Effector memory CD4-positive, alpha-beta T cell (primary cell): ENCODE measurements around the gene FANCE.

ENCODE experiments used
- DNase-seq, 3 donors: peaks; one replicate each; pipeline ENCODE4 v3.0.0-alpha.2; 2020
- H3K27ac ChIP-seq: 2 replicates; pipeline ENCODE4 v1.7.0; 2013; ENCODE audit warnings: mild to moderate bottlenecking, low read length, moderate library complexity; ENCODE audit not compliant: insufficient read depth, poor library complexity, severe bottlenecking
- H3K27me3 ChIP-seq: replicated peaks from 2 replicates; pipeline ENCODE4 v1.7.0; 2013; ENCODE audit warnings: mild to moderate bottlenecking, low read length; ENCODE audit not compliant: insufficient read depth, control insufficient read depth, poor library complexity, severe bottlenecking
- H3K36me3 ChIP-seq: 2 replicates; pipeline ENCODE4 v1.7.0; 2013; ENCODE audit warnings: mild to moderate bottlenecking, low read length, moderate library complexity; ENCODE audit not compliant: control insufficient read depth, insufficient read depth
- H3K4me1 ChIP-seq: 2 replicates; pipeline ENCODE4 v1.7.0; 2013; ENCODE audit warnings: low read length, mild to moderate bottlenecking; ENCODE audit not compliant: control insufficient read depth, insufficient read depth, poor library complexity, severe bottlenecking
- H3K4me3 ChIP-seq: 2 replicates; pipeline ENCODE4 v1.7.0; 2013; ENCODE audit warnings: low read length, low read depth, mild to moderate bottlenecking; ENCODE audit not compliant: insufficient read depth, poor library complexity, severe bottlenecking
- H3K9me3 ChIP-seq: 2 replicates; pipeline ENCODE4 v1.7.0; 2013; ENCODE audit warnings: mild to moderate bottlenecking, low read length, moderate library complexity; ENCODE audit not compliant: control insufficient read depth

FANCE gene

DNA sequence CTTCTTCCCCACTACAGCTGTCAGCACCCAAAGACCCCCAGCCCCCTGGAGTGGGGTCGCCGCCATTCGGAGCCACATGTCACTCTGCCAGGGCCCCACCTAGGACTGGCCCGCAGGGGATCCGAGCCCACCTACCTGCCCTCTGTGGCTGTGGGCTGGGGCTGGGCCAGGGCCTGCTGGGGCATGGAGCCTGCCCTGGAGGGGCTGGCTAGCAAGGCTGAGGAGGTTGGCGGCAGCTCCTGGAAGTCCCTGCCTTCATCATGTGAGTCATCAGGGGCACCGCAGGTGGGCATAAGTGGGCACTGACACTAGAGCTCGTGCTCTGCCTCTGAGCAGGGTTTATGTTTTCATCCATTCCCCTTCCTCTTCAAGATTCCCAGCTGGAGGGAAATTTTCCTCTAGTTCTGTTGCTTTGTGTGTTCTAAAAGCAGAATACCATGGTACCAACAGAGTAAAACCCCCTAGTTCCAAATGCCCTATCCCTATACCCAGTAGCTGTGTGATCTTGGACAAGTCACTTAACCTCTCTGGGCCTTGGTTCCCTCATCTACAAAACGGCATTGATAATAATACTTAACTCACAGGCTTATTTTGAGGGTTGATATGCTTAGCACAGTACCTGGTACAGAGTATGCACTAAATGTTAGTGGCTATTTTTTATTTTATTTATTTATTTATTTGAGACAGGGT lies 8.7 kb upstream of the FANCE start:
- DNase-seq, result no peak
- H3K27me3 ChIP-seq, result no peaks in the 10 kb centered on the region
- no peaks in the 10 kb centered on the region for H3K36me3 ChIP-seq
- no peaks in the 10 kb centered on the region for H3K9me3 ChIP-seq
- H3K4me3 ChIP-seq, result no peak overlapping the region
- H3K27ac ChIP-seq, result no peak overlapping the region
- H3K4me1 ChIP-seq, result no peaks in the 10 kb centered on the region

DNA sequence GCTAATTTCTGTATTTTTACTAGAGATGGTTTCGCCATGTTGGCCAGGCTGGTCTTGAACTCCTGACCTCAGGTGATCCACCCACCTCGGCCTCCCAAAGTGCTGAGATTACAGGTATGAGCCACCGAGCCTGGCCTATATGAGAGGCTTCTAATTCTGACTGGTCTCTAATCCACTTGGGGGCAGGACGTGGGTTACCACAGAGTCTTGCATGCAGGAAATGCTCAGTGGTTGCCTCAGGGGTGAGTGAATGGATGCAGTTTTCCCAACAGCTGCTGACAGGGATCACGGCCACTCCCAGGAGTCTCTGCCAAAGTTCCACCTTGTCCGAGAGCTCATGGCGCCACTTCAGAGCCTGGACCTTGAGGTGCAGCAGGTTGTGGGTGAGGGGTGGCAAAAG lies 6.4 kb upstream of the FANCE start:
- H3K4me3 ChIP-seq, result no peak overlapping the region
- no peak overlapping the region for H3K27ac ChIP-seq
- DNase-seq, result no peak
- H3K27me3 ChIP-seq, result no peaks in the 10 kb centered on the region
- no peaks in the 10 kb centered on the region for H3K4me1 ChIP-seq
- H3K9me3 ChIP-seq, result no peaks in the 10 kb centered on the region
- H3K36me3 ChIP-seq, result no peaks in the 10 kb centered on the region

DNA sequence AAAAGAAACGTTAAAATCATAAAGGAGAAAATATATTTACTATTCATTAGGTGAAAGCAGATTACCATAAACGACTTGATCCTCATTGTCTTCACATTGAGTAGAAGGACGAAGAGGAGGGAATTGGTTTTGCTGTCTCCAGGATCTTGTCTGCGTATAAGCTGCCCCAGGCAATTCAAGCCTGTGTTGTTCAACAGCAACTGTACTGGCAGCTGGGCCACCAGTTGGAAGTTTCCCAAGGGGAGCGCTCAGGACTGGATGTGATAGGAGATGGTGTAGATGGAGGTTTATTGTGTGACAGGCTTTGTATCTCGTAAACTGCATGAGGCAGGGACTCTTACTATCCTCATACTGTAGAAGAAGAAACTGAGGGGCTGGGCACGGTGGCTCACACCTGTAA lies 3.9 kb upstream of the FANCE start:
- no peaks in the 10 kb centered on the region for H3K9me3 ChIP-seq
- H3K4me3 ChIP-seq, result no peak overlapping the region
- no peak for DNase-seq
- no peaks in the 10 kb centered on the region for H3K27me3 ChIP-seq
- no peaks in the 10 kb centered on the region for H3K36me3 ChIP-seq
- H3K4me1 ChIP-seq, result peaks cover 10% of the 10 kb centered on the region
- no peak overlapping the region for H3K27ac ChIP-seq

DNA sequence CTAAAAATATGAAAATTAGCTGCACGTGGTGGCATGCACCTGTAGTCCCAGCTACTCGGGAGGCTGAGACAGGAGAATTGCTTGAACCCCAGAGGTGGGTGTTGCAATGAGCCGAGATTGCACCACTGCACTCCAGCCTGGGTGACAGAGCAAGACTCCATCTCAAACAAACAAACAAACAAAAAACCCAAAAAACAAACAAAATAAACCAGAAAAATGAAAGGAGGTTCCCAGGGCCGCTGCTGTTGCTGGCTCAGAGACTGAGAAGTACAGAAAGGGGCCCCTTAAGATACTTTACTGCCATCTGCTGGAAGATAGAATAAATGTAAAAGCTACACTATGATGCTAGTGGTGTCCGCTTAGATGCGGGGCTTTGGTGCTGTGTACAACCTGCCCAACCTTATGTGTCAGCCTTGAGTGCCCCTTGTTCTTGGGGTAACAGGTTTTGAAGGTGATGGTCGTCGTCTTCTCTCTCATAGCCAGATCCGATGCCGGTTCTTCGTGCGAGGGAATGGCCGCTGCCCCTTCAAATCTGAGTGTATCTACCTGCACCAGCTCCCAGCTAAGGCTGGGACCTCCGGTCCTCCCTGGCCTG lies 2.8 kb upstream of the FANCE start:
- Histone ChIP-seq H3K4me1 (peaks cover 10% of the 10 kb centered on the region), H3K9me3 (no peaks in the 10 kb centered on the region), H3K36me3 (no peaks in the 10 kb centered on the region), H3K27me3 (no peaks in the 10 kb centered on the region), H3K4me3 (no peak overlapping the region), H3K27ac (no peak overlapping the region)
- DNase-seq, result no peak

DNA sequence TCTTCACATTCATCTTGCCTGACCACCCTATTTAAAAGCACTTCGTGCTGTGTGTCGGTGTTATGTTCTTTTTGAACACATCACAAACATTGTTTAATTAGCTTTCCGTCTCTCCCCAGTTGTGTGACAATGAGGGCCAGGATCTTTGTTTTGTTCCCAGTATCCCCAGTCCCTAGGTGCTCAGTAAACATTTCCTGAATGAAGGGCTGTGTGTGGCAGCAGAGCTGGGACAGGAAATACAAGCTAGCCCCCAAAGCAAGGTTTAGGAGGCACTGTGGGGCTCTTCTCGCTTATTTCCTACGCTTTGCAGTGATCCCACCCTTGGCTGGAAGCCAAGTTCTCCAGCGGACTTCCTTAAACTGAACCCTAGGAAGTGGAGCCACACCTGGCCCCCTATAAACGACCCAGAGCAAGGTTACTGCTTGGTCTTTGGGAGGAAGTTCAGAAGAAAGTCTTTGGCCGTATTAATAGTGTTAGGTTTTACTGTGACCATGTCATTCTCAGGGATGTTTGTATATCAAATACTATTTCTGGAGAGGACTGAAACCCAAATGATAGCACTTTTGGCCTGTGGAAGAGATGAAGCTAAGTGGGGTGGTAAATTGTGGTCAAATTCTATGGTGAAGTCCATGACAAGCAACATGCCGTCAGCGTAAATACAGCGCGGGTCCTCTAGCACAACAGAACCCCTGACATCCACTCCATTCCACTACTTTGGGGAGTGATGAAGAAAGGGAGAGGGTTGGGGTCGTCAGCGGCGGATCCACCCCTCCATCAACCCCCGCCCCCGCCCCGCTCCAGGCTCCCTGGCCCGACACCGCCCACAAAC lies 570 bp upstream of the FANCE start:
- H3K36me3 ChIP-seq, result no peaks in the 10 kb centered on the region
- no peaks in the 10 kb centered on the region for H3K9me3 ChIP-seq
- peak overlapping the region; percentile 59 for H3K27ac ChIP-seq
- no peaks in the 10 kb centered on the region for H3K27me3 ChIP-seq
- peaks cover 10% of the 10 kb centered on the region for H3K4me1 ChIP-seq
- peak overlapping the region; percentile 78 for H3K4me3 ChIP-seq
- no peak for DNase-seq

DNA sequence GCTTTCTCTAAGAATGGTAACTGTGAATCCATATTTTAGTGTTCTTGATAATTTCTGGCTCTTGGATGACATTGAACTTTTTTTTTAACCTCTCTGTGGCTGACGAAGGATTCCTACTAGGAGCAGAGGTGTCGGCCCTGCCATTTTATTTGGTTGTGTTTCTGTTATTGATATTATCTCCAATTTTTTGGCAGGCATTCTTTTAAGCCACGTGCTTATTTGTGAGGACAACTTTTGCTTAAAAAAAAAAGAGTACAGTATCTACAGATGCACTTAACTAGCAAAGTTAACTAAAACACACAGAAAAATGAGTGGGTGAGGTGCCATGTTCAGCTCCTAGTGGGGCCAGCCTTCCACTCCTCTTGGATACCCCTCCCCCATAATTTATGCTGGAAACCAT lies 1.1 kb downstream of the FANCE start:
- DNase-seq, result no peak
- Histone ChIP-seq H3K27me3 (no peaks in the 10 kb centered on the region), H3K4me3 (peak overlapping the region; percentile 78), H3K4me1 (peaks cover 10% of the 10 kb centered on the region), H3K36me3 (peaks cover 4% of the 10 kb centered on the region), H3K9me3 (no peaks in the 10 kb centered on the region), H3K27ac (peak overlapping the region; percentile 59)

DNA sequence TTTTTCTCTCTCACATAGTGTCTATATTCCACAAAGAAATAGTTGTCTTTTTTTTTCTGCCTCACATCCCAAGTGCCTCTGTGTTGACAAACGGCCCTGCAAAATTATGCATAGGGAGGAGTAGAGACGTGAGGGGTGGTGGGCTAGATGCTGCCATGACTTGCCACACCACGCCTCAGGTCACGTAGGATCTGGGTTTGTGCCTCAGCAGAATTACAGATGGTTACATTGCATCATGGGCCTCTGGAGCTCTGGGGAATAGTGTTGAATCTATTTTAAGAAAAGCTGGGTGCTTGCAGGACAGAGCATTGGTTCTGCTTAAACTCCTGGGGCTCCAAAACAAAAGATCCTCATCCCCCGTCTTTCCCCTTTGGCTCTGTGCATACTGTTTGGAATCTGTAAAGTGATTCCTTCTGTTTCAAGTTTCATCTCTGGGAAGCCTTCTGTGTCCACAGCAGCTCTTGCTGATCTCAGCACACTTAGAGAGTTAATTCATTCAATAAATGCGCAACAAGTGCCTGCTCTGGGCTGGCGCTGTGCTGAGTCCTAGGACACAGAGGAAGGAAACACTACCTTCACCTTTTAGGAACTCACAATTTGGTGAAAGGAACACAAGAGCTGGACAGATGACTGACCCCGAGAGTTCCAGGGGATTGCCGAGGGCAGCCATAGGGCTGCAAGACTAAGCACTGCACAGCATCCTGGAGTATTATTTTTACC lies 2.4 kb downstream of the FANCE start:
- no peaks in the 10 kb centered on the region for H3K27me3 ChIP-seq
- no peak overlapping the region for H3K4me3 ChIP-seq
- peaks cover 10% of the 10 kb centered on the region for H3K4me1 ChIP-seq
- no peaks in the 10 kb centered on the region for H3K9me3 ChIP-seq
- H3K27ac ChIP-seq, result no peak overlapping the region
- no peak for DNase-seq
- H3K36me3 ChIP-seq, result peaks cover 9% of the 10 kb centered on the region

DNA sequence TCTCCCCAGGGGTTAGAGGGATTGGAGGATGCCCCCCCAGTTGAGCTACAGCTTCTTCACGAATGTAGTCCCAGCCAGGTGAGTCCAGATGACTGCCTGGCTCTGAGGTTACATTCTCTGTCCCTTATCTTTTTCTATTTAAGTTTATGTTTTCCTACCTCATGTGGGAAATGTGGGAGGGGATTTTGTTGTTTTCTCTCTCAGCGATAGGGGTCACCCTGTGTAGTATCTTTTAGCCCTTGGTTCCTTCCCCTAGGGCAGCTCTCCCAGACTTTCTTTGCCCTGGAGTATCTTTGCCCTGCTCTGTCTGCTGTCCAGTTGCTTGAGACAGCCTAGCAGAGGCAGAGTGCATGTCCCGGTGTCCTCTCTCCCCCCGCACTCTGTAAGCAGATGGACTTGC lies 5.8 kb downstream of the FANCE start:
- Histone ChIP-seq H3K27ac (no peak overlapping the region), H3K36me3 (peaks cover 13% of the 10 kb centered on the region), H3K4me1 (peaks cover 3% of the 10 kb centered on the region), H3K27me3 (no peaks in the 10 kb centered on the region), H3K9me3 (no peaks in the 10 kb centered on the region), H3K4me3 (no peak overlapping the region)
- DNase-seq, result no peak

DNA sequence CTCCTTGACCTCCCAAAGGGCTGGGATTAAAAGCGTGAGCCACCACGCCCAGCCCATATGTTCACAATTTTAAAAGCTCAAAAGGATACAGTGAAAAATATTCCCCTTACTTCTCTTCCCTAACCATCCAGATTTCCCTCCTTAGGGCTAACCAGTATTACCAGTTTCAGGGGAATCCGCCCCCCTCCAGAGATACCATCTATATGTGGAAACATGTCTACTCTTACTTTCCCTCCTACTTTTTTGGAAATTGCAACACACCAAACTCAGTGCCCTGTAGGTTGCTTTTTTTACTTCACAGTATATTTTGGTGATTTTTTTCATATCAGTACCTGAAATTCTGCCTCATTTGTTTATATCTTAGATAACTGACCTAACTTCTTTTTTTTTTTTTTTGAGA lies 9.1 kb downstream of the FANCE start:
- no peak for DNase-seq
- H3K36me3 ChIP-seq, result peaks cover 14% of the 10 kb centered on the region

More for the DNA sequence above, 9.1 kb downstream of the FANCE start:
- H3K4me3 ChIP-seq, result no peak overlapping the region
- no peak overlapping the region for H3K27ac ChIP-seq
- no peaks in the 10 kb centered on the region for H3K9me3 ChIP-seq
- no peaks in the 10 kb centered on the region for H3K4me1 ChIP-seq
- H3K27me3 ChIP-seq, result no peaks in the 10 kb centered on the region
